SK-N-SH (cell line): ENCODE measurements around the gene FANCE.
"Not testable (repeated sequence)": the region's sequence is repeated elsewhere in the genome, so short reads cannot be mapped to it uniquely, and the experiment has no call there.

Experiments used
- CHD2 ChIP-seq: fragments of 150-350 bp; IDR thresholded peaks from 2 replicates; pipeline ENCODE4 v1.6.1; 2018; ENCODE audit warnings: low read length; ENCODE audit not compliant: partially characterized antibody
- CTCF ChIP-seq: fragments of 200-600 bp; sonication (generic); IDR thresholded peaks from 2 replicates; pipeline ENCODE4 v1.6.1; 2017; ENCODE audit warnings: antibody characterized with exemption, mild to moderate bottlenecking, moderate library complexity
- MEF2A ChIP-seq: IDR thresholded peaks from 2 replicates; pipeline ENCODE4 v1.4.0; 2012; ENCODE audit warnings: low read depth, borderline replicate concordance
- RAD21 ChIP-seq: IDR thresholded peaks from 2 replicates; pipeline ENCODE4 v1.6.1; 2012; ENCODE audit warnings: mild to moderate bottlenecking, low read length
- SMC3 ChIP-seq: IDR thresholded peaks from 2 replicates; pipeline ENCODE4 v1.6.1; 2012; ENCODE audit warnings: low read depth, low read length, improper control_type of control experiment
- TCF12 ChIP-seq: IDR thresholded peaks from 2 replicates; pipeline ENCODE4 v1.4.0; 2012

GRCh38 chr6:35515939-35516338 is 63.8 kb downstream of the FANCE start:
- not testable (repeated sequence) for TF ChIP-seq RAD21, TCF12, CTCF, CHD2, SMC3, MEF2A
